Hematopoietic multipotent progenitor cell treated with erythropoietin and hydrocortisone succinate and interleukin-3 and kit ligand, for 17 days (in vitro differentiated cells): ENCODE data around the gene XPC.
"Not testable (repeated sequence)": the region's sequence is repeated elsewhere in the genome, so short reads cannot be mapped to it uniquely, and the experiment has no call there.

Experiments used
- DNase-seq: peaks from one replicate; pipeline ENCODE4 v3.0.0-alpha.2; 2015; ENCODE audit warnings: low spot score

The XPC gene

GRCh38 chr3:14118400-14119381 lies 59.7 kb downstream of the XPC start:
- DNase-seq, result no peak

- DNase-seq, result no peak
Measured at GRCh38 chr3:14117468-14118399, 60.7 kb downstream of the XPC start.

DNA sequence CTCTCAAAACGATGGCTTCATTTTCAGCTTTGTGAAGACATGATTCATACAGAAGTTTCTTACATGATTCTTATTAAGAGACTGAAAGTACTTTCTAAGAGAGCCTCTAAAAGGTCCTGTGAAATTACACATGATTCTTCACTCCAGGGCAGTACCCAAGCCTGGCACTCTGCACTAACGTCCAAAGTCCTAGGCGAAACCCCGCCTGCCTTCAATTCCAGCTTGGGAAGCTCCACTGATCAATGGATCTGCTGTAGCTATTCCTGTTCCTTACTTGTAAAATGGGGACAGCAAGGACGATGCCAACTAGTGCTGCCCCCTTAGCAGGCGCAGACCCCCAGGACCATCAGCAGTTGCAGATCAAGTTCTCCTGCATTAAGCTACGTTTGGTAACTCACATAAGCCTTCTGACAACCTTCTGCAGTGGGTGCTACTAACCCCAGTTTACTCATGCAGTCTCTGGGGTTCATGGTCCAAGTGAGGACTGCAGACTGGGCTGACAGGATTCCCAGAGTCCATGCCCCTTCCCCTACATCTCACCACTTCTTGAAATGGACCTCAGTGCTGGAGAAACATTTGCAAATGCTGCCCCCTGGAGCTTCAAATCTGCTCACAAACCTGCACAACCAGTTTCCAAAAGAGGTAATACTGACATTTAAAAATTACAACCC lies 64.3 kb downstream of the XPC start:
- no peak for DNase-seq

DNA sequence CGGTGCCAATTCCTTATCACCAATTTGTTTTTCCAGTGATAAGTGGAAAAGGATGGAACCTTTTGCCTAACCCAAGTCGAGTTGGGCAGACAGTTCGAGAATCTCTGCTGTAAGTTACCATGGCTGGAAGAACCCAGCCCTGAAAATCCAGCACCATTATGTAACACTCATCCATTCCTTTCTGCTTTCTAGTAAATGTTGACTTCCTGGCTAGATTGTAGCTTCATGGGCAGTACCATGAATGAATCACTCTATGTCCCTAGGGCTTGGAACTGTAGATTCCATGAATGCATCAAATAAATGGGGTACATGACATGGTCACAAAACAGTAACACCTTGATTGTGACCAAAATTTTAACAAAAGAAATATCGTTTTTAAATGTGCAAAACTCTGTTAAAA lies 67.7 kb downstream of the XPC start:
- no peak for DNase-seq

- DNase-seq, result not testable (repeated sequence)
Measured at GRCh38 chr3:14109821-14110220, 68.6 kb downstream of the XPC start.

DNA sequence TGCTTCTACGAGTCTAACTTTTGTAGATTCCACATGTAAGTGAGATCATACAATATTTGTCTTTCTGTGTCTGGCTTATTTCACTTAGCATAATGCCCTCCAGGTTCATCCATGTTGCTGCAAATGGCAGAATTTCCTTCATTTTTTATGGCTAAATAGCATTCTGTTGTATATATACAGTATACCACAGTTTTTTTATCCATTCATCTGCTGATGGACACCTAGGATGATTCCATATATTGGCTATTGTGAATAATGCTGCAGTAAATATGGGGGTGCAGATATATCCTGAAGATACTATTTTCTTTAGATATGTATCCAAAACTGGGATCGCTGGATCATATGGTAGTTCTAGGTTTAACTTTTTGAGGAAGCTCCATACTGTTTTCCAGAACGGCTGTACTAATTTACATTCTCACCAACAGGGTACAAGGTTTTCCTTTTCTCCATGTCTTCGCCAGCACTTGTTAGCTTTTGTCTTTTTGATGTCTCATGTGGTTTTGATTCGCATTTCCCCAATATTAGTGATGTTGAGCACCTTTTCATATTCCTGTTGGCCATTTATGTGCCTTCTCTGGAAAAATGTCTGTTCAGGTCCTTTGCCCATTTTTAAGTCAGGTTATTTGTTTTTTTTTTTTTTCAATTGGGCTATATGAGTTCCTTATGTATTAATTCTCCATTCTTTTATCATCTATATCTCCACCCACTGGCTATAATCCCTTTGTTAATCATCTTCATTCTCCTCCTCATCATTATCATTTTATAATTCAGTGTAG lies 80.6 kb downstream of the XPC start:
- no peak for DNase-seq

GRCh38 chr3:14096742-14097141 lies 81.7 kb downstream of the XPC start:
- DNase-seq, result no peak
